Measurements from ENCODE around the gene HNRNPA3. TPM values are rescaled to one million over a fixed set of nuclear protein-coding genes. Genes with fewer than 3 reads are reported as not detected.
"Not testable (repeated sequence)": the region's sequence is repeated elsewhere in the genome, so short reads cannot be mapped to it uniquely, and the experiment has no call there.

The HNRNPA3 gene
- total and polyA plus RNA-seq, 2 donors (not counting 3 experiments of a cell fraction or from before 2014, with no cell fraction given): 57.5 to 316 TPM

- FAIRE-seq (no peak), DNase-seq (ENCODE audit: low read depth, low spot score) (no peak)
- POLR2A ChIA-PET: no interaction called here
- intact Hi-C loops (cut with micrococcal nuclease) (no loop called here), dilution Hi-C loops (cut with MboI; ENCODE audit: extremely low pct_ligation_motif_present, low sequenced_read_pairs) (no loop called here)
- H4K20me1 ChIP-seq (replicated peaks; ENCODE audit: control insufficient read depth, extremely low read depth, insufficient read depth, low read length): no peaks in the 10 kb centered on the region
- no peak overlapping the region for H2AFZ ChIP-seq (ENCODE audit: low read depth, low read length)
- CTCF ChIA-PET: interaction anchor here (1.5 to 2.4 kb wide), 2 partner anchors 15 to 19 kb away, joined by 3 to 9 read pairs; no protein-coding TSS in a partner anchor
- H3K4me1 ChIP-seq (ENCODE audit: control insufficient read depth, extremely low read depth, insufficient read depth, low read length): no peaks in the 10 kb centered on the region
- BruUV-seq (replicated peaks): no TSS peak
- no peak overlapping the region for H3K27ac ChIP-seq (ENCODE audit: insufficient read depth, low read depth, low read length)
- no peaks in the 10 kb centered on the region for H3K9me3 ChIP-seq (replicated peaks; ENCODE audit: control insufficient read depth, insufficient read depth, low read length)
- no peaks in the 10 kb centered on the region for H3K36me3 ChIP-seq (ENCODE audit: control insufficient read depth in 2 of 2, extremely low read depth in 1 of 2, insufficient read depth in 2 of 2, low read length in 2 of 2)
- no peak overlapping the region for H3K4me2 ChIP-seq (ENCODE audit: insufficient read depth, low read length)
- H3K27me3 ChIP-seq (ENCODE audit: control insufficient read depth in 2 of 2, insufficient read depth in 2 of 2, low read length in 2 of 2): no peaks in the 10 kb centered on the region
- H3K9me1 ChIP-seq (replicated peaks; ENCODE audit: control insufficient read depth, extremely low read depth, insufficient read depth, low read length): no peaks in the 10 kb centered on the region
- H3K79me2 ChIP-seq (ENCODE audit: control insufficient read depth, insufficient read depth, low read length): no peaks in the 10 kb centered on the region
- no peak overlapping the region for H3K4me3 ChIP-seq (replicated peaks in 1 of 3; ENCODE audit: insufficient read depth in 1 of 3, low read depth in 1 of 3, low read length in 3 of 3)
- TF ChIP-seq POLR2A (IDR thresholded peaks at IDR 0.05; ENCODE audit: low read depth, low read length) (no peak), MAX (IDR thresholded peaks at IDR 0.05; ENCODE audit: insufficient read depth, insufficient read length) (no peak), GATA2 (IDR thresholded peaks at IDR 0.05; ENCODE audit: insufficient read depth, insufficient read length, low read depth, low read length) (no peak), MYC (IDR thresholded peaks at IDR 0.05; ENCODE audit: low read depth, low read length) (no peak), JUN (IDR thresholded peaks at IDR 0.05; ENCODE audit: borderline replicate concordance, insufficient read depth, insufficient read length, low read depth) (no peak), EZH2 (IDR thresholded peaks at IDR 0.05; ENCODE audit: borderline replicate concordance, low read depth, low read length, severe bottlenecking) (no peak), FOS (IDR thresholded peaks at IDR 0.05; ENCODE audit: borderline replicate concordance, insufficient read depth, low read length) (no peak), POLR2AphosphoS5 (IDR thresholded peaks at IDR 0.05; ENCODE audit: insufficient read depth, low read depth, low read length) (no peak), CTCF (IDR thresholded peaks at IDR 0.05; ENCODE audit: extremely low read depth in 1 of 2, insufficient read depth in 1 of 2, low read depth in 1 of 2, low read length in 2 of 2) (no peak)
- H3K9ac ChIP-seq (replicated peaks; ENCODE audit: extremely low read depth, insufficient read depth, low read length): no peak overlapping the region
Measured at GRCh38 chr2:177179227-177179626, 33.4 kb upstream of the HNRNPA3 start.

GRCh38 chr2:177179671-177180070 is 32.9 kb upstream of the HNRNPA3 start:
- CTCF ChIA-PET: interaction anchor here (1.5 kb wide), 1 partner anchor 19 kb away, joined by 3 read pairs; no protein-coding TSS in a partner anchor
- H3K9ac ChIP-seq (replicated peaks; ENCODE audit: extremely low read depth, insufficient read depth, low read length); H3K27ac ChIP-seq (ENCODE audit: insufficient read depth, low read depth, low read length); H3K27me3 ChIP-seq (ENCODE audit: control insufficient read depth in 2 of 2, insufficient read depth in 2 of 2, low read length in 2 of 2); dilution Hi-C loops (cut with MboI; ENCODE audit: extremely low pct_ligation_motif_present, low sequenced_read_pairs); POLR2A ChIA-PET; H3K79me2 ChIP-seq (ENCODE audit: control insufficient read depth, insufficient read depth, low read length); H3K4me1 ChIP-seq (ENCODE audit: control insufficient read depth, extremely low read depth, insufficient read depth, low read length); H4K20me1 ChIP-seq (replicated peaks; ENCODE audit: control insufficient read depth, extremely low read depth, insufficient read depth, low read length); H3K9me1 ChIP-seq (replicated peaks; ENCODE audit: control insufficient read depth, extremely low read depth, insufficient read depth, low read length); FAIRE-seq; H2AFZ ChIP-seq (ENCODE audit: low read depth, low read length); H3K9me3 ChIP-seq (replicated peaks; ENCODE audit: control insufficient read depth, insufficient read depth, low read length); DNase-seq (ENCODE audit: low read depth, low spot score); H3K4me2 ChIP-seq (ENCODE audit: insufficient read depth, low read length); H3K4me3 ChIP-seq (replicated peaks in 1 of 3; ENCODE audit: insufficient read depth in 1 of 3, low read depth in 1 of 3, low read length in 3 of 3); BruUV-seq (replicated peaks); H3K36me3 ChIP-seq (ENCODE audit: control insufficient read depth in 2 of 2, extremely low read depth in 1 of 2, insufficient read depth in 2 of 2, low read length in 2 of 2): not testable (repeated sequence)
- intact Hi-C loops (cut with micrococcal nuclease): loop anchor here (2.0 kb wide), 1 partner anchor 15 kb away; no protein-coding TSS in a partner anchor

Data from endothelial cell of umbilical vein (primary cell).